ENCODE results near the gene NCKAP5L.
A peak's percentile ranks its signal among the peaks of the same experiment; 100 is the strongest.
"Not testable (repeated sequence)": the region's sequence is repeated elsewhere in the genome, so short reads cannot be mapped to it uniquely, and the experiment has no call there.

Gene NCKAP5L, protein sequence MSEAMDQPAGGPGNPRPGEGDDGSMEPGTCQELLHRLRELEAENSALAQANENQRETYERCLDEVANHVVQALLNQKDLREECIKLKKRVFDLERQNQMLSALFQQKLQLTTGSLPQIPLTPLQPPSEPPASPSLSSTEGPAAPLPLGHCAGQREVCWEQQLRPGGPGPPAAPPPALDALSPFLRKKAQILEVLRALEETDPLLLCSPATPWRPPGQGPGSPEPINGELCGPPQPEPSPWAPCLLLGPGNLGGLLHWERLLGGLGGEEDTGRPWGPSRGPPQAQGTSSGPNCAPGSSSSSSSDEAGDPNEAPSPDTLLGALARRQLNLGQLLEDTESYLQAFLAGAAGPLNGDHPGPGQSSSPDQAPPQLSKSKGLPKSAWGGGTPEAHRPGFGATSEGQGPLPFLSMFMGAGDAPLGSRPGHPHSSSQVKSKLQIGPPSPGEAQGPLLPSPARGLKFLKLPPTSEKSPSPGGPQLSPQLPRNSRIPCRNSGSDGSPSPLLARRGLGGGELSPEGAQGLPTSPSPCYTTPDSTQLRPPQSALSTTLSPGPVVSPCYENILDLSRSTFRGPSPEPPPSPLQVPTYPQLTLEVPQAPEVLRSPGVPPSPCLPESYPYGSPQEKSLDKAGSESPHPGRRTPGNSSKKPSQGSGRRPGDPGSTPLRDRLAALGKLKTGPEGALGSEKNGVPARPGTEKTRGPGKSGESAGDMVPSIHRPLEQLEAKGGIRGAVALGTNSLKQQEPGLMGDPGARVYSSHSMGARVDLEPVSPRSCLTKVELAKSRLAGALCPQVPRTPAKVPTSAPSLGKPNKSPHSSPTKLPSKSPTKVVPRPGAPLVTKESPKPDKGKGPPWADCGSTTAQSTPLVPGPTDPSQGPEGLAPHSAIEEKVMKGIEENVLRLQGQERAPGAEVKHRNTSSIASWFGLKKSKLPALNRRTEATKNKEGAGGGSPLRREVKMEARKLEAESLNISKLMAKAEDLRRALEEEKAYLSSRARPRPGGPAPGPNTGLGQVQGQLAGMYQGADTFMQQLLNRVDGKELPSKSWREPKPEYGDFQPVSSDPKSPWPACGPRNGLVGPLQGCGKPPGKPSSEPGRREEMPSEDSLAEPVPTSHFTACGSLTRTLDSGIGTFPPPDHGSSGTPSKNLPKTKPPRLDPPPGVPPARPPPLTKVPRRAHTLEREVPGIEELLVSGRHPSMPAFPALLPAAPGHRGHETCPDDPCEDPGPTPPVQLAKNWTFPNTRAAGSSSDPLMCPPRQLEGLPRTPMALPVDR (N-terminal part only)

DNA sequence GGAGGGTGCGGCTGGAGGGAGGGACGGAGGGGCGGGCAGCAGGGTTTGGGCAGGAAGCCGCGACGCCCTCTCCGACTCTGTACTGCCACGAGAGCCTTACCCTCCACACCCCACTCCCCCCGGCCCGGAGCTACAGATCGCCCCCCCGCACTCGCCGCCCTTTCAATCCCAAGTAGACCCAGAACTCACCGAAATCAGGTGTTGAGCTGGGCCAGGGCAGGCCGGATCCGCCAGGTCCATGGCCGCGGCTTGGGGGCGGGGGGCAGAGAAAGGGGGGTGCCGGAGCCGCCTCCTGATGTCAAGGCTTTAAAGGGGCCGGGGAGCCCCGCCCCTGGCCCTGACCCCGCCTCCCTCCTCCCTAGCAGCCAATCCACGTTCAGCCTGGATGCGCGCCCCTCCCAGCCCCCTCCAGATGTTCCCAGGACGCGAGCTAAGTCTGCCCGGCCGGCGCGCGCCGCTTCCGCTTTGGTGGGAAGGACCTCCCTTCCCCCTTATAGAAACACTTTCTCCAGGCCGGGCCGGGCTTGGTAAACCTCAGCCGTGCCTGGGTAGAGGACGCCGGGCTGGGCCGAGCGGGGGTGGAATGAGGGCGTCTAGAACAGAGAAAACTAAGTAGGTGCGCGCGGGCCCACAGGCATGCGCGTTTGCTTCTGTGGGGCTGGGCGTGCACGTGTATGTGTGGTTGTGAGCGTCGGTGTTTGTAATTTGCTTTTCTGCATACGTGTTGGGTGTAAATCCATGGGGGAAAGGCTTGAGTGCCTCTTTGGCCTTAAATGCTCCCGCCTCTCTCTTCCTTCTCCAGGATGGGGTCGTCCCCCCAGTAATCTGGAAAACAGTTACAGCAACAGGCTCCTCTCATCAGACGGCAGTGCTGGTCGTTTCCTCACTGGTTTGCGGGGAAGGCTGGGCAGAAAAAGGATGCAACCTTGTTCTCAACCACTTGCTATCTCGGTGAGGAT, at the start of gene NCKAP5L:
Gene NCKAP5L, minus strand, starts transcription at position 281 of the 959 bp plus-strand sequence. CDS start 24,369 bp downstream, outside the sequence.
- DNase-seq, result peak; percentile 95

DNA sequence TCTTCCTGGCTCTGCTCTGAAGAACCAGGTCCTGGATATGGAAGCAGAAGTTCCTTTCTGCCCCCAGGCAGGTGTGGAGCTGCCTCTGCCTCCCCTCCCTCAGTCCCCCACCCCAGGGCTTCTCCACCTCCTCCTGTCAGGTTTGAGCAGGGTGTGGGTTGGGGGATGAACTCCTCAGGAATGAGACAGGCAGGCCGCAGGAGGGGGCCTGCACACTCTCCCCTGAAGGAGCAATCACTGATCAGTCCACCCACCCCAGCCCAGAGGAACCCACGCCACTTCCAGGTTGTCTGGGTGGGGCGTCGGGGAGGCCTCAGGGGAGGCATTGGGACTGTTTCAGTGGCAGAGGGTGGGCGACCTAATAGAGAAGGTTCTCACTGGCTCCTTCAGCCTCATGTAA, 48.9 kb upstream of the NCKAP5L start:
- DNase-seq, result no peak

DNA sequence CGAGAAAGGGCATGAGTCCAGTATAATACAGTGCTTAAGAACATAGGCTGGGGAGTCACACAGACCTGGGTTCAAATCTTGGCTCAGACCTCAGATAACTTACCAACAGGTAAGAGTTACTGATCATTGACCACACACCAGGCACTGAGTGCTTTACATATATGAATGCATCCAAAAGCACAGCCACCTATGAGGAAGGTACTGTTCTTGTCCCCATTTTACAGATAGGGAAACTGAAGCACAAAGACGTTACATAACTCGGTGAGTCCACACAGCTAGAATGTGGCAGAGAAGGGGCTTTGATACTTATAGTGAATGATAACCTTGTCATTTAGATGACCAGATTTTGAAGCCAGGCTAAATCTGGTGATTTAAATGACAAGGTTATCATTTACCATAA, 47.9 kb upstream of the NCKAP5L start:
- DNase-seq, result no peak

DNA sequence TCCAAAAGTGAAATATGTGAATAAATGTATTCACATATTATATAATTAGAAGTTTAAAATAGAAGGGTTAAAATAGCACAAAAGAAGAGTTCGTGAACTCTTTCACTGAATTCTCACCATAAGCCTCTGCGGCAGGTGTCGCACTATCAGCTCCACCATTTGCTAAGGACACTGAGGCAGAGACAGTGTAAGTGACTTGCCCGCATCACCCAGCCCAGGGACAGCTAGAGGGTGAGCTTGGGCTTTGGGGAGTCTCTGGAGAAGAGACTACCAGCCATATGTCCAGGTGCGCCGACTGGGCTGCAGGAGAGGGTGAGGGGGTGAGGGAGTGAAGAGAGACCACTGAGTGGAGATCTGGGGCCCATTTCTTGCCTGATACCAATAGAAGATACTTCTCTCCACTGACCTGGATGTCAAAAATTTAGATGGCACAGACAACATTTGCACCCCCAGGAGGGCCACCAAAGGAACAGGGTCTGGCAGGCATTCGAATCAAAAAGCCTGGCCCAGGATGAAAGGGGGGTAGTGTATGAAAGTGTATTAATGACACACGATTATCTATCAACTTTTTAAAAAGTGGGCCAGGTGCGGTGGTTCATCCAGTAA, 47.0 kb upstream of the NCKAP5L start:
- no peak for DNase-seq

DNA sequence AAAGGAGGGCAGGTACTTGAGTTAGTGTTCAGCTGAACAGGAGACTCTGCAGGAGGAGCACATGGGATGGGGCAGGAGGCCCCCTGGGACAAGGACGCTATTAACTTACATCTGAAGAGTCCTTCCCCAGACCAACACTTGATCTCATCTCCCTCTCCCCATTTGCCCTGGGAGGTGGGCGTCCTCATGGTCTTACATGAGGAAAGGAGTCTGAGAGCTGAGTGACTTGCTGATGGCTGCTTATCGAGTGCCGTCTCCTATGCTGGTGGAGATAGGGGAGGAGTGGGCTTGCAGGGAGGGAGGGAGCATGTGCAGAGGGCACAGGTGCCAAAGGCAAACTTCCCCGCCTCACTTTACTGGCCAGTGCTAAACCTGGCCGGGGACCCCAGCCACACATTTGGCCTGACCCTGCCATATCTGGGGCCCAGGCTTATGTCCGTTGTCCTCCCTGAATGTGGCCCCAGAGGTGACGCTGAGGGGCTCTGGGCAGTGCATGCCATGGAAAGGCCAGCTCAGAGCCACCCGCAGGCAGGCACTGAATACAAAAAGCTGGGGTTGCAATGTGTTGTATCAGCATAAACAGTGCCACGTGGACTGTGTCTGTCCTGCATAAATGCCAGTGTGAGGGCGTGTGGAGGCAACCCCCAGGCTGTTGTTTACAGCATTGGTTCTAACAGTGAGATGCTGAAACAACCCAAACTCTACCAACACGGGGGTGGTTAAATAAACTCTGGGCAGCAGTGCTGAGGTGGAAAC, 46.1 kb upstream of the NCKAP5L start:
- DNase-seq, result no peak

DNA sequence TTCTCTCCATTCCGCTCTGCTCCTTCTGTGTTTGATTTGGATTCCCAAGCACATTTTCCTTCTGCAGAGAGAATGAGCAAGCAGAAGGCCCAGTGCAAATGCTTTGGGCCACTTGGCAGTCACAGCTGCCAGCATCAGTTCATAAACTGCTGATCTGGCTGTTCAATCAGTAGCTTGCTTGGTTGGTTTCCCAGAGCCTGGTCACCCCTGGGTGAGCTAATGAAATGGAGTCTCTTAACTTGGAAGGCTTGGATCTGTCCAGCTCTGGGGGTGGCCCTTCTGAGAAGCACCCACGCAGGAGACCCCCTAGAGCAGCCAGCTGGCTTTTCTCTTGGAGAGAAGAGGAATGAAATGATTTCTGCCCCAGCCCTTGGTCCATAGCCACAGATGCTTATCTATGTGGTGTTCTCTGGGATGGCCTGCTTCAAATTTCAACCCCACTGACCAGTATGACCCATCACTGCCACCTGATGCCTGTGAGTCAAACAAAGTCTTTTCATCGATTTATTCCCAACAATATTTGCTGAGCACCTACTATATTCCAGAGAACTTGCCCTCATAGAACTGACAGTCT, 45.2 kb upstream of the NCKAP5L start:
- no peak for DNase-seq

DNA sequence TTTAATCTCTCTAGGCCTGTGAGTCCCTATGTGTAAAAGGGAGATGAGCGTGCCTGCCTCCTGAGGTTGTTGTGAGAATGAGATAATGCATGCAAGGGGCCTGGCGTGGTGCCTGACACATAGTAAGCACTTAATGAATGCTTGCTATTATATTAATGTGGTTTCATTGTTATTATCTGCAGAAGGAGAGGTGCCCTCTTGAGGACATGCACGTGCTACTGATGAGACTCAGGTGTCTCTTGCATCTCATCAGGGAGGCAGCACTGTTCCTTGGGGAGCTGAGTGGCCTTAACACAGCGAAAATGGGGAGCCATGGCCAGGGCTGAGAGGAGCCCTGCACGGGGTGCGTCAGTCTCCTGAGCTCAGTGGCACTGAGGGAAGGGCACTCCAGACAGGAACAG, 44.6 kb upstream of the NCKAP5L start:
- DNase-seq, result no peak

DNA sequence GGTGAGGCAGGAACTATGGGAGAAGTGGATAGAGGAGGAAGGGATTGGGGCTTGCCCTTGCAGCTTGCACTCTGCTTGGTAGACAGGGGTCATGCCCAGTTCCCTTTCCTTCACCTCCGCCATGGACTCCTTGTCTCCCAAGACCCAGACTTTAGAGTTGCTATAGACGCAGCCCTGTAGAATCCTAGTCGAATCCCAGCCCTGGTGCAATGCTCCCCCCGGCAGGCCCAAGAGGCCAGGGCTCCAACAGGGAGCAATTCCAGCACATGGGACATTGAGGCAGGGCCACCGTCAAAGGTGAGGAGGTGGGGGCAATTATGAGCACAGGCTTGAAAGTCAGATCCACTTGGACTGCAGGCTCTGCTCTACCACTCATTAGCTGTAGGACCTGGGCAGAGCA, 44.2 kb upstream of the NCKAP5L start:
- DNase-seq, result no peak

DNA sequence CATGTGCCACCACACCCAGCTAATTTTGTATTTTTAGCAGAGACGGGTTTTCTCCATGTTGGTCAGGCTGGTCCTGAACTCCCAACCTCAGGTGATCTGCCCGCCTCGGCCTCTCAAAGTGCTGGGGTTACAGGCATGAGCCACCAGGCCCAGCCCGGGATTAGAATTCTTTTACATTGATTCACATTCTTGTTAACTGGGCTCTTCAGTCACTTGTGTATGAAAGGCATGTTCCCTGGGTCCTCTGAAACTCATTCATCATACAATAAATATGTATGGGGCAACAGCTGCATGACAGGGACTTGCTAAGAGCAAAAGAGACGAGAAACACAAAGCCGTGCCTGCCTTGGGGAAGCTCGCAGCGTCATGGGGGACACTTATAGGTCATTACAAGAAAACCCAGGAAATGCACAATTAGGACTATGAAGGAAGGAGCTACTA, 43.6 kb upstream of the NCKAP5L start:
- DNase-seq, result not testable (repeated sequence)

DNA sequence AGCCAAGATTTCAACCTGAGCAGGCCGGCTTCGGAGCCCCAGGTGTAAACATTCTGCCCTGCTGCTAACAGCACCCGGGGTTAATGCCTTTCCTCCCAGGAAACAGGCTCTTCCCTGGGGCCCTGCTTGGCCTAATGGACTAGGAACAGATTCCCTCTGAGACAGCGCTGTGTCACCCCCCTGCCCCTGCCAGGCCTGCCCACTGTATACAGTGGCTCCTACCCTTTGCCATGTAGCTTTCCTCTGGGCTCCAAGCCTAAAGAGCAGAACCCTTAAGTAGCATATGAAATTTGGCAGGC, 43.0 kb upstream of the NCKAP5L start:
- no peak for DNase-seq

DNA sequence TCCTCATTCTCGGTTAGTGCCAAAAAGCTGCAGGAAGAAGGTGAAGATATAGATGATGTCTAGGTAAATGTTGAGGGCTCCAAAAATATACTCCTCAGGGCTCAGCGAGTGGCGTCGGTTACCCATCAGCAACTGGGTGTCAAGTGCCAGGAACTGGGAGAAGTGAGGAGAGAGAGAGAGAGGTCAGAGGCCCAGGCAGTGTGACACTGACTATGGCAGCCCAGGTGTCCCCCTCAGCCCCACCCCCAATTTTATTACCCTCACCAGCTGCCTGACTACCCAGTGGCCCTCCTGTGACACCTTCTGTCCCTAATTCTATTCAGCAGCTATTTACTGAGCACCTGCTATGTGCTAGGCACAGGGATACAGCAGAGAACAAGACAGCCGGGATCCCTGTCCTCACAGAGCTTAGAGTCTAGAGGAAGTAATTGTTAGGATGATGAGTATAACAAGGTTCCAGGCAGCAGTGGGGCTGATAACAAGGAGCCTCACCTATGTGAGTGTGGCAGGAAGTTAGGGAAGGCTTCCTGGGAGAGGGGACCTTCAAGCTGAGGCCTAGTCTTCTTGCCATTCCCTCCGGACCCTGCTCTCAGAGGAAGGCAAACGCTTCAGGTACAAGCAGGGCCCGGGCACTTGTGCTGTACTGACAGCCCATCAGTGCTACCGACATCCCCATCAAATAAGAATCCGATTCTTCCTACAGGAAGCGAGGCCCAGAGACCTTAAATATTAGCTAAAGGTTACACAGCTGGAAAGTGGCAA, 42.5 kb upstream of the NCKAP5L start:
- DNase-seq, result no peak

DNA sequence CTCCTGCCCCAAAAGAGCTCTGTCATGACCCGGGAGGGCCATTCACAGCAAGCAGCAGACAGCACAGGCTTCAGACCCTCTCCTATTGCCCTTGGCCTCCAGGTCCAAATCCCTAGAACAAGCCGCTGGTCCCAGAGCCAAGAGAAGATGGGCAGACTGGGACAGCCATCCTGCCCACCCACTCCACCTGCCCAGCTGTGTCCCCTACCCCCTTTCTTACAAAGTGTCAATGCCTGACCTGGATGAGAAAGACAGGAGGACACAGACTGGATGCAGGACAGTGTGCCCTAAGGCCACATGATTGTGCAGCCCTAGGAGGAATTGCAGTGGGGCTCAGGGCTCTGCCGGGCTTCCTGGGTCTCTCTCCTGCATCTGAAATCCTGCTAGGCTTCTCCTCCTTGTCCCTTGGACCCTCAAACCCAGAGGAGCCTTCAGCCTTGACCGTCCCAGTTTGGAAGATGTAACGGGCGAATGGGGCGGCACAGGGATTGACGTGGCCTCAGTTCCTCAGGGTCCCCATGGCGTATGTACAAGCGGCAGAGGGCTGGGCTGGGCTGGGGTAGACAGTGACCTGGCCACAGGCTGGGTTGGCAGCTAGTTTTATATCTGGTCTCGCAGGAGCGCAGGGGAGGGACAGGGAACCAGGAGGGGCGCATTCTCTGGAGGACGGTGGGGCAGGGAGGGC, 41.7 kb upstream of the NCKAP5L start:
- DNase-seq, result no peak

DNA sequence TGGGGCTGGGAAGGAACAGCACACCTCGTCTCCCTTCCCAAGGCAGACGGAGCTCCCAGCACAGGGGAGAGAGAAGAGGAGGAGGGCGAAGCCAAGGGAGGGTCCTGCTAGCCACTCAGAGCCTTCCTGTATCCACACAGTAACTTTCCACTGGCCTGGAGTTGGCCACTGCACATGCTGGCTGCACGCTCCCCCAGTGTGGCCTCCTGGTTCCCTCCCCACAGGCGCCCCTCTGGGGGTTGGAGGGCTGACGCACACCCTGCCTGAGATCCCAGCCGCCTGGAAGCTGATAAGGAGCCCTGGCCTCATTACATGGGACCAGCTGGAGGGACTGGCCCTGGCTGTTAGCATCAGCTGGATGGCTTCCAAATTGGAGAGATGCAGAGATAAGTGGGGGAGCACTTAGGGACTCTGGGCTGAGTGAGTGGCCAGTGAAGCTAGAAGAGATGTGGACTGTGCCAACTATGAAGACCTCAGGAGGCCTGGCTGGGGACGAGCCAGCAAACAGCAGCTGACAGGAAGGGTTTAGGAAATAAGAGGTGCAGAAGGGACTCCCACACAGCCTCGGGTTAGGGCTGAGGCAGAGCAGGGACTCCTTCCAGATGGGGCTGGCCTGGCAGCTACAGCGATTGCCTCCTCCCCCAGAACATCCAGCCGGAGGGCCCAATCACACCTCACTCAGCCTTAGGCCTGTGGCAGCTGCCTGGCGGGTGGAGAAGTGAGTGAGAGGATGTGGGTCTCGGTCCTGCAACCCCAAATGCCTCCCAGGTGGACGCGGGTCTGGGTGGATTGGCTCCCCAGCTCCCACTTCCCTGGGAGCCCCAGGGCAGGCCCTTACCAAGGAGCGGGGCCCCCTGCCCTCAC, 41.0 kb upstream of the NCKAP5L start:
- peak; percentile 99 for DNase-seq

DNA sequence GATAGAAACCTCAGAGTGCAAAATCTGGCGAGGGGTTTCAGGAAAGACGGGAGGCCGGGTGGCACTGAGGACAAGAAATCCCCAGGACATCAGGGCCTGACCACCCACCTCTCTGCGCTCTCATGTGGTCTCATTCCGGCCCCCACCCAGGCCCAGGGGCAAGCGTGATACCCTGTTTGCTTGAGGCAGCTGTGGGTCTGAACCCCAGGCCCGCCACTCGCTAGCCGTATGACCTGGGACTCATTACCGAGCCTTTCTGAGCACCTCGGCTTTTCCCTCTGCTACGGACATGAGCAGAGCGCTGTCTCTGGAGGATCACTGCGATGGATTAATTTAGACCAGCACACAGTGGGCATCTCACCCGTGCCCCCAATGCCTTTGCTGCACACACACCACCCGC, 40.2 kb upstream of the NCKAP5L start:
- no peak for DNase-seq

DNA sequence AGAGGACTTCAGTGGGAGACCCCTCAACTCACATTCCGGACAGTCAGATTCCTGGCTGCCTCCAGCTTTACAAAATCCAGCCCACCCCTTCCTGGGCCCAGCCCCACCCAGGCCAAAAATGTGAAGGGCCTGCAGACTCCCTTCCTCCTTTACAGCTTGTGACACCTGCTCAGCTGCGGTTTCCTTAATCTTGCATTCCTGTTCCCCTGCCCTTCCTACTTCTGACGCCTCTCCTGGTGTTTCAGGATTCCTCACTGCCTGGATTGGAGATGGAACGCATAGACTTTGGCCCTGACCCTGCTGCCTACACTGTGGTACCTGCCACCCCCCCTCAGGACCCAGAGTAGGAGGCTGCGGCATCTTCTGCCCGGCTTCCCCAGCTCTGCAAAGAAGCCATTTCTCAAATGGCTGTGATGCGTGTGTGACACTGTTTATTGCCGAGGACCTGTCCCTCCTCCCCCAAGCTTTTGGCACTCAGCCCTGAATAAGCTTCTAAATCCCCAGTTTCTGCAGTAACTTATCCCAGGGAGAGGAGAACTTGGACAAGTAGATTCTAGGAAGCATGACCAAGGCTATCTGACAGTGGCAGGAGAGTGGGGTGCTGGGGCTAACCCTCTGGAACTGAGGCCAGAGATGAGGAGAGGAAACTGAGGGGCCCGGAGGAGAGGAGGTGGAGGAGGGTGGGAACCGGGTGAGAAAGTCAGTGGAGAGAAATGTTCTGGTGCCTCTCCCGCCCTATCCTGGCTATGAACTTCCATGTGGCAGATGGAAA, 39.5 kb upstream of the NCKAP5L start:
- no peak for DNase-seq

DNA sequence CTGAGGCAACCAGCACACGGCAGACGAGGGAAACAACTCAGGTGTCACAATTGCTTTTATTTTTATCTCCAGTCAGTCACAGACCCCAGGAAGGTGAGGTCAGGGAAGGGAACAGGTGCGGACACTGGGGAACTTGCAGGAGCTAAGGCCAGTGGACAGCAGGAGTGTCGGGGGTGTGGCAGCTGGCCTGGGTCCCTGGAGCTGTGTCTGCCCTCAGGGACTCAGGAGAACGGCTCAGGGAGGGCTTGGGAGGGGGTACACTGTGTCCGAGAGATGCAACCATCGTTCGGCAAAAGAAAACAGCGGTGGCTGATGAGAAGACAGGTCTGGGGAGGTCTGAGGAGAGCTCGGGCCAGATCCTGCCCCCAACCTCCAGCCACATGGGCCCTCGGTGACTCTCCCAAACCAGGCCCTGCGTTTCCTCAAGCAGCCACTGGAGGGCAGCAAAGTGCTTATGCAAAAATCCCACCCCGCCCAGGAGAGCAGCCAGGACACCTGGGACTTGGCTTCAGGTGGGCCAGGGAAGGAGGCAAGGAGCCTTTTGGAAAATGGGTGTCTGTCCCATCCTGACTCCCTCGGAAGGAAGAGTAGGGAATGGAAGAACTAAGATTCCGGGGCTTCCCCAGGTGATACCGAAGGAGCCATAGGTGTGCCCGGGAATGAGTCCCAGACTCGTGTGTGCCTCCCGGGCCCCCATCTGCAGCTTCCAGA, 38.8 kb upstream of the NCKAP5L start:
- DNase-seq, result peak; percentile 75

DNA sequence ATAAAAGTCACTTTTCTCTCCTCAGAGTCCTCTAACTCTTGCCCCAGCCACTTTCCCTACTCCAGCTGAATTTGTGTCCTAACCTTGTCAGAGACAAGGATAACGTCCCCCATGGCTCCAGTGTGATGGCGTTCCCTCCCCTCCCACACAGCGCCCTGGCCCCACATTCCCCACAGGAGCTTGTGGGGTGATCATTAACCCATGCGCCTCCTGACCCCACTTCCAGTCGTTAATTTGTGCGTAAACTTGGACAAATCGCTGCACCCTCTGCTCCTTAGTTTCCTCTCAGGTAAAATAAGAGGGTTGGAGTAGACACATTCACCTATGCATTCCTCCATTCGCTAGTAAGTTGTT, 37.5 kb upstream of the NCKAP5L start:
- DNase-seq, result no peak
